GM23248 (cell line): ENCODE measurements around the gene ANGPTL2.

ENCODE experiments used
- EZH2 ChIP-seq: fragments of 200-600 bp; sonication (generic); IDR thresholded peaks from 2 replicates; pipeline ENCODE4 v1.6.1; 2018; ENCODE audit warnings: antibody characterized with exemption, mild to moderate bottlenecking; ENCODE audit not compliant: insufficient read depth, poor library complexity, severe bottlenecking
- EZH2phosphoT487 ChIP-seq: fragments of 200-600 bp; sonication (generic); IDR thresholded peaks from 2 replicates; pipeline ENCODE4 v1.6.1; 2018; ENCODE audit warnings: antibody characterized with exemption, moderate library complexity, mild to moderate bottlenecking, low read depth; ENCODE audit not compliant: insufficient read depth

DNA sequence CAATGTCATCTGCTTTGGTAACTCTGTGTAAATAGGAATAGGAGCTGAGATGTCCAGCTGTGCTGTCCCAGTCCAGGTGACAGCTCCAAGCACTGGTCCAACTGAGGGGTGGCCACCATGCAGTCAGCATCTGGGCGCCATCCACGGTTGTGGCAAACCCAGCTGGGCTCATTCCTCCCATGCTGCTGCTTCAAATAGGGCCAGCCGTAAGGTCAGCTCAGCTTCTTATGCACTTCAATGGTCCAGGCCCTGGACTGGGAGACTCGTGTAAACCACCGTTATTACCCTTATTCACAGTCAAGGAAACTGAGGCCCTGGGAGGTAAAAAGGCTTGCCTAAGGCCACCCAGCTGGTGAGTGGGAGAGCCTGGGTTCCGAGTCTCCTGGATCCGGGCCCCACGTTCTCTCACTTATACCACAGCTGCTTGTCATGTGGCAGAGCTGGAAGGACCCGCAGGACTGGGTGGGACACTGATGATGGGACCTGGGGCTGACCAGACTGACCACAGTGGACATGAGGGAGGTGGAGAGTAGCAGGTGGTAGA, 38.7 kb upstream of the ANGPTL2 start:
- no peak for TF ChIP-seq EZH2phosphoT487
- TF ChIP-seq EZH2: no peak
